Neural crest cell (in vitro differentiated cells): ENCODE measurements around the gene MRPL55. TPM values are rescaled to one million over a fixed set of nuclear protein-coding genes. Genes with fewer than 3 reads are reported as not detected.
"Not testable (repeated sequence)": the region's sequence is repeated elsewhere in the genome, so short reads cannot be mapped to it uniquely, and the experiment has no call there.

Source experiments
- DNase-seq: peaks from one replicate; pipeline ENCODE4 v3.0.0; 2021; ENCODE audit warnings: low read depth, mixed read lengths, low spot score
- H3K27ac Mint-ChIP-seq: one replicate; pipeline ENCODE4 v1.8.0; 2021; ENCODE audit warnings: mild to moderate bottlenecking, mixed read lengths; ENCODE audit not compliant: unreplicated experiment
- H3K27me3 Mint-ChIP-seq: 2 replicates; pipeline ENCODE4 v1.8.0; 2021; ENCODE audit warnings: low read depth, mild to moderate bottlenecking, mixed read lengths
- H3K36me3 Mint-ChIP-seq: 2 replicates; pipeline ENCODE4 v1.8.0; 2021; ENCODE audit warnings: low read depth, mild to moderate bottlenecking, mixed read lengths
- H3K4me1 Mint-ChIP-seq: 2 replicates; pipeline ENCODE4 v1.8.0; 2021; ENCODE audit warnings: mixed read lengths
- H3K4me3 Mint-ChIP-seq: one replicate; pipeline ENCODE4 v1.8.0; 2021; ENCODE audit warnings: mild to moderate bottlenecking, mixed read lengths
- H3K9me3 Mint-ChIP-seq: 2 replicates; pipeline ENCODE4 v1.8.0; 2021; ENCODE audit warnings: mixed read lengths
- CTCF ChIP-seq: fragments of 200-600 bp; sonication (generic); conservative IDR thresholded peaks from 2 replicates; pipeline ENCODE4 v1.5.0; 2021; ENCODE audit warnings: antibody characterized with exemption, mild to moderate bottlenecking
- total RNA-seq: library from RNA; stranded (reverse); gene quantifications from 2 replicates; pipeline ENCODE4 v1.2.1, GENCODE V29; 2021

The MRPL55 gene
- total RNA-seq, 1 donor from 2014 or later = 67.3 TPM

- Mint-ChIP-seq H3K27me3 (peaks cover 7% of the 10 kb centered on the region), H3K27ac (no peak overlapping the region), H3K36me3 (peaks cover 10% of the 10 kb centered on the region), H3K9me3 (peaks cover 9% of the 10 kb centered on the region), H3K4me1 (peaks cover 4% of the 10 kb centered on the region), H3K4me3 (peak overlapping the region; percentile 16)
- no peak for TF ChIP-seq CTCF
- DNase-seq = no peak
Measured at GRCh38 chr1:228114827-228115226, 5.7 kb upstream of the MRPL55 start.

- H3K27me3 Mint-ChIP-seq = peaks cover 12% of the 10 kb centered on the region
- H3K36me3 Mint-ChIP-seq = peaks cover 9% of the 10 kb centered on the region
- H3K9me3 Mint-ChIP-seq = peaks cover 5% of the 10 kb centered on the region
- H3K4me3 Mint-ChIP-seq = no peak overlapping the region
- peaks cover 20% of the 10 kb centered on the region for H3K4me1 Mint-ChIP-seq
- no peak for DNase-seq
- no peak overlapping the region for H3K27ac Mint-ChIP-seq
- TF ChIP-seq CTCF = no peak
Measured at GRCh38 chr1:228112617-228113016, 3.5 kb upstream of the MRPL55 start.

GRCh38 chr1:228112167-228112566 is 3.1 kb upstream of the MRPL55 start:
- Mint-ChIP-seq H3K27ac (no peak overlapping the region), H3K4me1 (peaks cover 20% of the 10 kb centered on the region), H3K4me3 (no peak overlapping the region), H3K9me3 (peaks cover 3% of the 10 kb centered on the region), H3K36me3 (peaks cover 7% of the 10 kb centered on the region), H3K27me3 (peaks cover 12% of the 10 kb centered on the region)
- no peak for TF ChIP-seq CTCF
- DNase-seq = no peak

- Mint-ChIP-seq H3K4me1 (peaks cover 20% of the 10 kb centered on the region), H3K27me3 (peaks cover 12% of the 10 kb centered on the region), H3K4me3 (peak overlapping the region; percentile 34)
- not testable (repeated sequence) for H3K27ac Mint-ChIP-seq, DNase-seq, H3K9me3 Mint-ChIP-seq, H3K36me3 Mint-ChIP-seq
Measured at GRCh38 chr1:228111315-228111714, 2.2 kb upstream of the MRPL55 start.

- no peak overlapping the region for H3K27ac Mint-ChIP-seq
- TF ChIP-seq CTCF = no peak
- H3K27me3 Mint-ChIP-seq = peaks cover 12% of the 10 kb centered on the region
- H3K4me3 Mint-ChIP-seq = no peak overlapping the region
- peaks cover 7% of the 10 kb centered on the region for H3K36me3 Mint-ChIP-seq
- H3K4me1 Mint-ChIP-seq = peaks cover 20% of the 10 kb centered on the region
- no peak for DNase-seq
- H3K9me3 Mint-ChIP-seq = peaks cover 3% of the 10 kb centered on the region
Measured at GRCh38 chr1:228110556-228110955, 1.5 kb upstream of the MRPL55 start.

GRCh38 chr1:228109962-228110488 is 926 bp upstream of the MRPL55 start:
- Mint-ChIP-seq H3K27ac (peak overlapping the region; percentile 62), H3K4me1 (peaks cover 20% of the 10 kb centered on the region), H3K4me3 (peak overlapping the region; percentile 98), H3K36me3 (peaks cover 5% of the 10 kb centered on the region), H3K27me3 (peaks cover 12% of the 10 kb centered on the region), H3K9me3 (peaks cover 1% of the 10 kb centered on the region)
- TF ChIP-seq CTCF = no peak
- DNase-seq = no peak
